AG20443 (cell line): Measurements from ENCODE around the gene SMR3A.

Source experiments
- DNase-seq: peaks from one replicate; pipeline ENCODE4 v3.0.0; 2012; ENCODE audit warnings: low spot score, mixed read lengths

The SMR3A gene

DNA sequence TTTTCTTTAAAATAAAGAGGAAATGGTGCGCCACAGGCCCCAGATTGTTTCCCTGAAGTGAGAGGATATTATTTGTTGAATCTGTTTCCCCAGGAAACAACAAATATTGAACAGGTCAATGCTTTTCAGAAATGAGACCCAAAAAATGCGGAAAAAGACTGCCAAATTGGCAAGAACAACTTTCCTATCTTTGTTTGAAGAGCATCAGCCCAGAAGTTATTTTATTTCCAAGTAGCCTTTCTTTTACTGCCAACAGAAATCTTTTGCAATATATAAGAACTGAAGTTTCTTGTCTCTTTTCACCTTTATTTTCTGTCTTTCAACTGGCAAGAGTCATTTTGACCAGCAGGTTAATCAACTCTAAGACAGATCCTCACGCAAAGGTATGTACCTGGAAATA, at the start of gene SMR3A:
Gene SMR3A, plus strand, starts transcription at position 301 of the 400 bp plus-strand sequence. CDS start 1,356 bp downstream, outside the sequence.
- DNase-seq, result no peak

DNA sequence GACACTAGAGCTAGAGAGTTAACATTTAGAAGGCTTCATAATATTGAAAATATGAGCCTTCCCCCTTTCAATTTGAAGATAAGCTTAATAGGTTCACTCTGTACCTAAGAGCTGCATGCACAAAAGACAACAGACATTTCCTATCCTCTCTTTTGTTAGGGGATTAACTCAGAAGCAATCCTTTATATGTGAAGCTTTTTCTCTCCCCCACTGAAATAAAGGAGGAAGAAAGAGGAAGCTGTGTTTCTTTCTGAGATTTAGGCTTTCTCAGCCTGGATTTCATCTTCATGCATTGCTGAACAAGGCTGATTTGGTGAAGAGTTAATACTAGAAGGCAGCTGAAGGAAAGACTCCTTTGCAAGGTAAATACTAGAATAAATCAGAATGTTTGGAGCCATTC, 46.8 kb upstream of the SMR3A start:
- no peak for DNase-seq

DNA sequence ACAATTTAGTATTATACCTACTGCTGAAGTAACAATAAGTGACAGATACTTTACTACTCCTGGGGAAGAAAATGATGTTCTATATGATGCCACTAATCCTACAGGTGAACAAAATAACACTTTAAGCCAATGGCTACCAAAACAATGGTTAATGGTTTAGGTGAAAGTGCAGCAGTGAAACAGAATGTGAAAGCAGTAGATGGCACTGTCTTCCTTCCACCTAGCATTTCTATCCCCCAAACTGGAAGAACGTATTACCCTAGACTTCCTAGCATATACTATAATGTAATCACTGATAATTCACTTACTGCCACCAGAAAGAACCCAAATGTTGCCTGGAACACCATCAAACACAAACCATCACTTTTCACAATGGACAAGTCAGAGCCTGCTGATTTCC, 44.6 kb upstream of the SMR3A start:
- no peak for DNase-seq

- DNase-seq, result no peak
These were observed 34.5 kb upstream of the SMR3A start for GRCh38 chr4:70326052-70326451.

DNA sequence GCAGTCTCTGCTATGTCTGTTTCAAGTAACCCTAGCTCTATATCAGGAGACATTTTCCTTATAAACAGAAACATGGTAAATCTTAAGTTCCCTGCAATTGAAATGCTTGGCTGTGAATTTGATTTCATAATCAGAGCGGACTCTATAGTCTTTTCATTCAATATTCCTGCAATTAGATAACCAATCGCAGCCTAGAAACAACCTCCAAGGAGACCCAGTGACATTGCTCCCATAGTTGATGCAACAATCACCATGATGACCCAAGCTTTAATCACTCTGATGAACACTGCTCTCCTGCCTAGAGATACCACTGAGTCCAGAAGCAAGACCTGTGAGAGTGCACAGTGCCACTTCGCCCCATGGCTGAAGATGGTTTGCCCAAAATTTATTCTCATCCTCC, 25.9 kb upstream of the SMR3A start, which contains the start of gene CABS1:
Gene CABS1, plus strand, starts transcription at position 301 of the 400 bp plus-strand sequence. Its CDS starts 59 bp downstream, at position 360.
- no peak for DNase-seq

DNA sequence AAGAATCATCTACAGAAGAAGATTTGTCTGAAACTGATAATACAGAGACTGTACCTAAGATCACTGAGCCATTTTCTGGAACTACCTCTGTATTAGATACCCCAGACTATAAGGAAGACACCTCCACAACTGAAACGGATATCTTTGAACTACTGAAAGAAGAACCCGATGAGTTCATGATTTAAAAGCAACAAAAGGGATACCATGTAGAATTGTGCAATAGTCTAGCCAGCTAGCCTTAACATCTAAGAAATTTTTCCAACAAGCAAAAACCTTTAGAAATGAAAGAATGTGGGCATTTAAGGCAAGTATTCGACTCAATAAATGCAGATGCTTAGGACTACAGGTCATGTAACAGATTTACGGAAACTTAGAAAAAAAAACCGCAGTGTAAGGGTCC, 24.5 kb upstream of the SMR3A start:
- no peak for DNase-seq

DNA sequence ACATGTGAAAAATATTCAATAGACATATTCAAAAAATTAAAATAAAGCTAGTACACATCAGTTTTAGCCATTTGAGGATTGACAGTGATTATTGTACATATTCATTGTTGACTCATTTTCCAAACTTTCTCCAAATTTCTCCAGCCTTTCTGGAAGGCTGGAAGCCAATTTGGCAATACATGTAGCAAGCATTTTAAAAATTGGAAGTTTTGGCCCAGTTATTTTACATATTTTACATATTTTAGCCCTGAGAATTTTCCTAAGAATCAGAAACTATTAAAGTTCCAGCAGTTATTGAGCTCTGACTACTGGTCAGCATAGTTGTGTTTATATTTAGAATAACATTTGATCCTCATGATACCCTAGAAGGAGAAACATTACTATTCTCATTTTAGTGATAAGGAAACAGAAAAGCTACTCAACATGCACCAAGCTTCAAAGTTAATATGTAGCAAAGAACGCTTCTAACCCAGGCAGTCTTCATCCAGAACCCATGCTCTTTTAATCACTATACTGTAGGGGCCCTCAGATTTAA, 22.6 kb upstream of the SMR3A start:
- no peak for DNase-seq

DNA sequence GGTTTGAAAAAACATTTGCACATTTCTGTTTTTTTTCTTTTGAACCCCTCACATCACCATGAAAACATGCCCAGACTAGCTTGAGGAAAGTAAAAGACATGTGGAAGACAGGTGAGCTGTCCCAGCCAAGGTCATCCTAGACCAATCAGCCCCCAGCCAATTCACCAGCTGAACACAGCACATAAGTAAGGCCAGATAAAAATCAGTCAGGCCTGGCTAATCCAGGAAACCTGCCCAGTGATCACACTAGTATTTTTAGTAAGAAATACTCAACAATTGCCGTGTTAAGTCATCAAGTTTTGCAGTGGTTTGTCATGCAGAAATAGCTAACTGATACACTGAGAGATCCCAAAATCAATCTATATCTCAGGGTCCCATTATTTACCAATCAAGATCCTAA, 4.4 kb upstream of the SMR3A start:
- no peak for DNase-seq

DNA sequence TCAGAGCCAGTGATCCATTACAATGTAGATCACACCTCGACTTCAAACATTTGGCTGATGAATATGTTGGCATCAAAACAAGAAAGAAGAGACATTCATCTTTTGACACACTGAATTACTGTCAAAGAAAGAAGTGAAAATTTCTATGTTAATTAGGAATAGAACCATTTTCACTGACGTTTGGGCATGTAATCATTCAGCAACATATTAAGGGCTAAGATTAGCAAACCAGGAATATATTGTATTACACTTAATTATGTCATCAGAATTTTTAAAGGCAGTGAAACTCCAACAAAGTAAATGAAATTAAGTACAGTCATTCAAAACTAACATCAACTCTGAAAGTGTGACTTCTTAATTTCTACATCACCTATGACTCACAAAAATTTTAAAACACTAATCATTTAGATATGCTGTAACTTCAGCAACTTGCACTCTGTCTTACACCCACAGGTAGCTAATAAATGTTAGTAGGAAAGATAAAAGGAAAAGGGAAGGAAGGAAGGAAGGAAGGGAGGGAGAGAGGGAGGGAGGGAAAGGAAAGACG, 1.4 kb upstream of the SMR3A start:
- no peak for DNase-seq

DNA sequence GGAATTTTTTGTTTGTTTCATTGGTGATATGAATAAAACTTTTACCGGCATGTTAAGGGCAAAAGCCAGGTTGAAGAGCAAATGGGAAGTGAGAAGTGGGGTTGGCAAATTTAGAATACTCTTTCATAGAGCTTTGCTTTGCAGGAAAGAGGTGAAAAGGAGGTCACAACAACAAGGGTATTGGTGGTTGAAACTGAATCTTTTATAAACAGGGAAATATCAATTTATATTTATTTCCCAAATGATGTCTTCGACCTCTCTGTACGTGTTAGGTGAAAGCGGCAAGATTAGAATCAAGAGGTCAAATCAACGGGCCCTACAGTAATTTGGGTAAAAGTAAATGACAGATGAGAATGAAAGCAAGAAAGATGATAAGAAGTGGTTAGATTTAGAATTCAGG, 3.4 kb downstream of the SMR3A start:
- no peak for DNase-seq

DNA sequence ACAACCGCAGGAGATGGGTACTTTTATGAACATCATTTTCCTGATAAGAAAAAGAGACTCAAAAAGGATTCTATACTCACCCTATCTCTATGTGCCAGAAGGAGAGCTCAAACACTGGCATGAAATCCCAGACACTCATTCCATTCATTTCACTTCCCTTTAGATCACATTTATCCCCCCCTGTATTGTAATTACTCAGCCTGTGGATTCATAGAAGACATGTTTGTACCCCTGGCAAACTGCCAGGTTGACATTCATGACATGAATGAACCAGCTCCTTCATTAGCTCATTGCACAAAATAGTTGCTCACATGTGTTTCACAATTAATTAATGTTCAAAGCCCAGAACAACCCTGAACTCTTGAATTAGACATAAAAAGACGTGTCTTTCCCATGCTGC, 4.9 kb downstream of the SMR3A start:
- DNase-seq, result no peak

- no peak for DNase-seq
These were observed 7.3 kb downstream of the SMR3A start for GRCh38 chr4:70367813-70368212.

GRCh38 chr4:70371987-70372386, 11.4 kb downstream of the SMR3A start:
- no peak for DNase-seq

DNA sequence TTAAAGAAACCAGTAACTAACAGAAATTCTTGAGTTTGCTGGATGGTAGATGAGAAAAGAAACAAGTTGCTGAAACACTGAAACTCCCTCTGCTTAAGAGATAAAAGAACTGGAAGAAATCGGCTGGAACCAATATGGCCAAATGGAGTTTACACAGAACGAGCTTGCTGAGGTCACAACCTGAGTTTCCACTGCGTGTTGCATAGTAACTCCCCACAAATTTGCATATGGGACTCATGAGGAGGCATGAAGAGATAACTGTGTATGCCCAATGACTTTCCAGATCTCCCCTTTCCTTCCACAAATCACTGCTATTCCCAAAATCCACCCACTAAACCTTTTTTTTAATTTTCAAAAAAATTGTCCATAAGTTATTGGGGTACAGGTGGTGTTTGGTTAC, 12.2 kb downstream of the SMR3A start:
- DNase-seq, result no peak

GRCh38 chr4:70380578-70380977, 20.0 kb downstream of the SMR3A start:
- DNase-seq, result no peak

GRCh38 chr4:70382691-70383181, 22.2 kb downstream of the SMR3A start, which contains the start of gene SMR3B:
SMR3B (plus strand) TSS chr4:70383131; CDS start chr4:70384511, 1,380 bp downstream.
- no peak for DNase-seq

GRCh38 chr4:70392057-70392776, 31.7 kb downstream of the SMR3A start:
- DNase-seq, result no peak

GRCh38 chr4:70397580-70397979, 37.0 kb downstream of the SMR3A start, which contains the start of gene OPRPN:
OPRPN (plus strand) TSS chr4:70397940; CDS start chr4:70399286, 1,346 bp downstream.
- no peak for DNase-seq

GRCh38 chr4:70399319-70399718, 38.8 kb downstream of the SMR3A start:
- DNase-seq, result no peak

- no peak for DNase-seq
These were observed 42.2 kb downstream of the SMR3A start for GRCh38 chr4:70402762-70403161.

DNA sequence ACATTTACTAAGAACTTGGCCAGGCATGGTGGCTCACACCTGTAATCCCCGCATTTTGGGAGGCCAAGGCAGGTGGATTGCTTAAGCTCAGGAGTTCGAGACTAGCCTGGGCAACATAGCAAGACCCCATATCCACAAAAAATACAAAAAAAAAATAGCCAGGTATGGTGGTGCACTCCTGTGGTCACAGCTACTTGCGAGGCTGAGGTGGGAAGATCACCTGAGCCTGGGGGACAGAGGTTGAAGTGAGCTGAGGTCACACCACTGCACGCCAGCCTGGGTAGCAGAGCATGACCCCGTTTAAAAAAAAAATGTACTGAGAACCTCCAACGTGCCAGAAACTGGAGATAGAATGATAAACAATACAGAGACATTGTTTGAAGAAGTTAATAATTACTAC, 45.2 kb downstream of the SMR3A start:
- no peak for DNase-seq
